ENCODE data around the gene SOWAHB.

SOWAHB gene

DNA sequence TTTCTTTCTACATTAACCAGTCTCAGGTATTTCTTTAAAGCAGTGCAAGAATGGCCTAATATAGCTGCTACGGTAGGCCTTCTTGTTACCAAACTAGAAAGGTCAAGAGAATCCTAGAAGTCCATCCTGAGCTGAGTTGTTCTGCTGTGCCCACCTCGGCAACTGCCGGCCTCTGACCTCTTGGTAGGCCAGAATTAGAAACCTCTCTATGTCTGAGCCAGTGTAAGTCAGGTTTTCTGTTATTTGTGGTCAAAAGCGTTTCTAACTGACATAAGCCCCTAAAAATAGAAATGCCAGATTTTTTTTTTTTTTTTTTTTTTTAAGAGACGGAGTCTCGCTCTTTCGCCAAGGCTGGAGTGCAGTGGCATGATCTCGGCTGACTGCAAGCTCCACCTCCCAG lies 43.1 kb downstream of the SOWAHB start:
- H3K79me2 ChIP-seq (ENCODE audit: control insufficient read depth, insufficient read depth, low read length, poor library complexity) = no peaks in the 10 kb centered on the region
- H4K91ac ChIP-seq (ENCODE audit: low read depth, low read length) = no peak overlapping the region
- no CpG with 5 or more reads among the region's 8 CpGs for WGBS (ENCODE audit: extremely low coverage, insufficient coverage, insufficient read length)
- no peak overlapping the region for H2BK5ac ChIP-seq (ENCODE audit: low read depth, low read length, poor library complexity)
- no peak for DNase-seq
- H3K18ac ChIP-seq (ENCODE audit: low read length) = no peak overlapping the region
- no peak overlapping the region for H3K27ac ChIP-seq (ENCODE audit: low read depth, low read length)
- no peak overlapping the region for H3K4ac ChIP-seq (ENCODE audit: low read depth, low read length)
- H3K79me1 ChIP-seq (ENCODE audit: low read length) = peaks cover 1% of the 10 kb centered on the region
- H3K9ac ChIP-seq (ENCODE audit: low read length) = no peak overlapping the region
- no peak overlapping the region for H3K4me3 ChIP-seq (ENCODE audit: low read depth, low read length)
- no peak overlapping the region for H4K8ac ChIP-seq (ENCODE audit: low read depth, low read length)
- no peak overlapping the region for H4K12ac ChIP-seq (ENCODE audit: low read depth, low read length)
- H3K23ac ChIP-seq (ENCODE audit: low read length) = no peak overlapping the region
- no peak overlapping the region for H2BK12ac ChIP-seq (ENCODE audit: low read length)
- H3K27me3 ChIP-seq (ENCODE audit: insufficient read depth, low read length) = no peaks in the 10 kb centered on the region
- H2BK120ac ChIP-seq (ENCODE audit: insufficient read depth, low read length, poor library complexity) = no peak overlapping the region
- H2AFZ ChIP-seq (ENCODE audit: insufficient read depth, low read length, poor library complexity) = no peak overlapping the region
- H3K4me1 ChIP-seq (ENCODE audit: control insufficient read depth in 1 of 2, insufficient read depth in 2 of 2, low read length in 2 of 2) = peaks cover 0 to 2% of the 10 kb centered on the region in 2 experiments
- H3K14ac ChIP-seq (ENCODE audit: low read length) = no peak overlapping the region
- no peaks in the 10 kb centered on the region for H3K36me3 ChIP-seq (ENCODE audit: control insufficient read depth in 1 of 2, insufficient read depth in 2 of 2, low read length in 2 of 2)
- H2AK5ac ChIP-seq (ENCODE audit: low read length) = no peak overlapping the region
- H3K9me3 ChIP-seq (ENCODE audit: insufficient read depth, low read depth, low read length) = no peaks in the 10 kb centered on the region
- no peak overlapping the region for H3K4me2 ChIP-seq (ENCODE audit: low read length)

DNA sequence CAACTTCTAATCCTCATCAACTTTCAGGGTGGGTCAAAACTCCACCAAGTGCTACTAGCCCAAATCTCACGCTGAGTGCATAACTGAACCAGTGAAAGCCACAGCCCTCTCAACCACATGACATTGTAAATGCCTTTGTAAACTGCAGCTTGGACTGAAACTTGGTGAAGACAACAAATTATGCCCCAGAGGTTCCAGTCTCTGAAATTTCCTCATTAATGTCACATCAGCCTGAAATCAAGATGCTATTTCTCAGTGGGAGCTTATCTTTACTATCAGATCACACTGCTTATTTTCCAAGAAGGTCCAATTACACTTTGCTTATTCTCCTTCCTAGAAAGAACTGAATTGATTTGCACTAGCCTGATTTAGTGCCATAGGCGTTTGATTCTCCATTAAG lies 46.6 kb downstream of the SOWAHB start:
- Histone ChIP-seq H3K9me3 (ENCODE audit: insufficient read depth, low read depth, low read length) (no peaks in the 10 kb centered on the region), H2AFZ (ENCODE audit: insufficient read depth, low read length, poor library complexity) (no peak overlapping the region), H3K79me1 (ENCODE audit: low read length) (peaks cover 1% of the 10 kb centered on the region), H2AK5ac (ENCODE audit: low read length) (no peak overlapping the region), H3K36me3 (ENCODE audit: control insufficient read depth in 1 of 2, insufficient read depth in 2 of 2, low read length in 2 of 2) (no peaks in the 10 kb centered on the region), H3K4me2 (ENCODE audit: low read length) (no peak overlapping the region), H3K4me3 (ENCODE audit: low read depth, low read length) (no peak overlapping the region), H3K79me2 (ENCODE audit: control insufficient read depth, insufficient read depth, low read length, poor library complexity) (no peaks in the 10 kb centered on the region), H3K23ac (ENCODE audit: low read length) (no peak overlapping the region), H2BK12ac (ENCODE audit: low read length) (no peak overlapping the region), H2BK120ac (ENCODE audit: insufficient read depth, low read length, poor library complexity) (no peak overlapping the region), H3K27ac (ENCODE audit: low read depth, low read length) (no peak overlapping the region), H3K4me1 (ENCODE audit: control insufficient read depth in 1 of 2, insufficient read depth in 2 of 2, low read length in 2 of 2) (no peaks in the 10 kb centered on the region), H4K91ac (ENCODE audit: low read depth, low read length) (no peak overlapping the region), H3K18ac (ENCODE audit: low read length) (no peak overlapping the region), H4K12ac (ENCODE audit: low read depth, low read length) (no peak overlapping the region), H3K14ac (ENCODE audit: low read length) (no peak overlapping the region), H3K27me3 (ENCODE audit: insufficient read depth, low read length) (no peaks in the 10 kb centered on the region), H3K9ac (ENCODE audit: low read length) (no peak overlapping the region), H3K4ac (ENCODE audit: low read depth, low read length) (no peak overlapping the region), H4K8ac (ENCODE audit: low read depth, low read length) (no peak overlapping the region), H2BK5ac (ENCODE audit: low read depth, low read length, poor library complexity) (no peak overlapping the region)
- no CpG with 5 or more reads among the region's 2 CpGs for WGBS (ENCODE audit: extremely low coverage, insufficient coverage, insufficient read length)
- no peak for DNase-seq

DNA sequence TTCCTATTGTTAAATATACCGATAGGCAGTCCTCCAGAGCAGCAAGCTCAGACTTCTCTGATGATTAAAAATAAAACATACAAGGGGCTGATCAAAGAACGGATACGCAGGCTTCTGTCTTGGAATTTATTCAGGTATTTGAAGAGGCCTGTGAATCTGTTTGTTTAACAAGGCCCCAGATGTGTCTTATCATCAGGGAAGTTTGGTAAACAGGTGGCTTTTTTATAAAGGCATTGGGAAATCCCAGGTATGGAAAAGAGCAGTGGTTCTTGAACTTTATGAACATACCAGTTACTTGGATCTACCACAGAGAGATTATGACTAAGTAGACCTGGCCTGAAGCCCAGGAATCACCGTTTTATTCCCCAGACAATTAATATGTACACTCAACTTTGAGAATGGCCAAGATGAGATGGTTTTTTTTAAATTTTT lies 47.9 kb downstream of the SOWAHB start:
- Histone ChIP-seq H2AK5ac (ENCODE audit: low read length) (no peak overlapping the region), H3K27ac (ENCODE audit: low read depth, low read length) (no peak overlapping the region), H2BK120ac (ENCODE audit: insufficient read depth, low read length, poor library complexity) (no peak overlapping the region), H3K9me3 (ENCODE audit: insufficient read depth, low read depth, low read length) (no peaks in the 10 kb centered on the region), H3K4me3 (ENCODE audit: low read depth, low read length) (no peak overlapping the region), H3K14ac (ENCODE audit: low read length) (no peak overlapping the region), H2BK12ac (ENCODE audit: low read length) (no peak overlapping the region), H3K4ac (ENCODE audit: low read depth, low read length) (no peak overlapping the region), H3K23ac (ENCODE audit: low read length) (no peak overlapping the region), H3K36me3 (ENCODE audit: control insufficient read depth in 1 of 2, insufficient read depth in 2 of 2, low read length in 2 of 2) (no peaks in the 10 kb centered on the region), H2BK5ac (ENCODE audit: low read depth, low read length, poor library complexity) (no peak overlapping the region), H4K8ac (ENCODE audit: low read depth, low read length) (no peak overlapping the region), H3K9ac (ENCODE audit: low read length) (no peak overlapping the region), H3K27me3 (ENCODE audit: insufficient read depth, low read length) (no peaks in the 10 kb centered on the region), H2AFZ (ENCODE audit: insufficient read depth, low read length, poor library complexity) (no peak overlapping the region), H3K79me1 (ENCODE audit: low read length) (peaks cover 1% of the 10 kb centered on the region), H3K18ac (ENCODE audit: low read length) (no peak overlapping the region), H4K91ac (ENCODE audit: low read depth, low read length) (no peak overlapping the region), H3K79me2 (ENCODE audit: control insufficient read depth, insufficient read depth, low read length, poor library complexity) (no peaks in the 10 kb centered on the region), H3K4me2 (ENCODE audit: low read length) (no peak overlapping the region), H3K4me1 (ENCODE audit: control insufficient read depth in 1 of 2, insufficient read depth in 2 of 2, low read length in 2 of 2) (no peaks in the 10 kb centered on the region), H4K12ac (ENCODE audit: low read depth, low read length) (no peak overlapping the region)
- DNase-seq = no peak
- WGBS (ENCODE audit: extremely low coverage, insufficient coverage, insufficient read length) = no CpG with 5 or more reads among the region's 4 CpGs

Measured in trophoblast cell (in vitro differentiated cells and primary cell).